GM19467 (cell line): ENCODE results near the gene HYDIN.

Experiments
- ATAC-seq: cut with Tn5 transposase; IDR thresholded peaks from one replicate; pipeline ENCODE4 v1.9.1; 2021; ENCODE audit warnings: mild to moderate bottlenecking, moderate library complexity; ENCODE audit not compliant: unreplicated experiment

Gene HYDIN

DNA sequence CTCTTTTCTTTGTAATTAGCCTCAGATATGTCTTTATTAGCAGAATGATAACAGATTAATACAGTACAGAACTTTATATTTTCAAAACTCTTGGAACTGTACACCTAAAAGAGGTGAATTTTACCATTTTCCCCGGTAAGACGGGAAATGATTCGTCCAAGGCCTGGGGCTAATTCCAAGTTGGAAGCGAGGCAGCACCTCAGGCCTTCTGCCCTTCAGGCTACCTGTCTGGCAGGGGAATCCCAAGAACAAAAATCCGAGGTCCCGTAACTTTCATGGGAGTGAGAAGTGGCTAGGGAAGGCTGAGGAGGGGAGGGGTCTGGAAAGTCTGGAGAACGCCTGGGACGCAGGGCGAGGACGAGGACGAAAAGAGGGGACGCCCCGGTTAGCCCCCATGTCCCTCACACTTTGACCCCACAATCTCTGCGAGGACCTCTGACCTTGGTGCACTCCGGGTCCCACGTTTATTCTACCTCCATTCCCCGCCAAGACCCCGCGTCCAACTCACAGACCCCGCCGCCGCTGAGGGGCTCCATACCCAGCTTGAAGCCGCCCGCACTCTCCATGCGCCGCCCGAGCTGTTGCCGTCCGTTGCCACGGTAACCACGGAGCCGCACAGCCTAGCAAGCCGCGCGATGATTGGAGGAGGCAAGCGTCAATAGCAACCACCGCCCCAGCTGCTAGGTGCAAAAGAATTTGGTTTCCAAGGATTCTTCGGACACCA lies at the start of gene HYDIN:
Gene HYDIN (minus strand): TSS at position 601 of the 724 bp plus-strand sequence. CDS start 43,827 bp downstream, outside the sequence.
- no peak for ATAC-seq

DNA sequence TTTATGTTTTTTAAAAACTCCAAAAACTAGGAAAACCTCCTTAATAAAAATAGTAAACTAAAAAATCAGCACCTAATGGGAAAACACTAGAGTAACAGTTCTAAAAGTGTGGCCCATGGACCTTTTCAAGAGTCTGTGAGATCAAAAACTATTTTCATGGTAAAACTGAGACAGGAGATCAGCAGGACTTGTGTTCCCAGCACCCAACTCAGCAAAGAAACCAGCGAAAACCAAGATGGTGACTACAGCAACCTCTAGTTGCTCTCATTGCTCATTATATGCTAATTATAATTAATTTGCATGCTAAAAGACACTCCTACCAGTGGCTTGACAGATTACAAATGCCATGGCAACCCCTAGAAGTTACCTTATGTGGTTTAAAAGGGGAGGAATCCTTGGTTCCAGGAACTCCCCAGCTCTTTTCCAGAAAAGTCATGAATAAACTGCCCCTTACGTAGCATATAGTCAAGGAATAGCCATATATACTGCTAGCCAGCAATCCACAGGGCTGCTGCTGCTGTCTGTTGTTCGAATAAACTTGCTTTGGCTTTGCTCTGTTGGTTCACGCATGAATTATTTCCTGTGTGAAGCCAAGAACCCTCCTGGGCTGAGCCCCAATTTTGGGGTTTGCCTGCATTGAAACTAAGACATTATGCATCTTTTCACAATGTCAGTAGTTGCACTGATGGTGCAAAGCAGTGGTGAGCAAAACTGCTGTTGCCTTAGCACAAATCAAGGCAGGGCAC lies 46.2 kb upstream of the HYDIN start:
- no peak for ATAC-seq

- ATAC-seq: no peak
Observed at GRCh38 chr16:71273384-71273783, 42.9 kb upstream of the HYDIN start.

- ATAC-seq: no peak
Observed at GRCh38 chr16:71264299-71264698, 33.8 kb upstream of the HYDIN start.

GRCh38 chr16:71263582-71263981 lies 33.1 kb upstream of the HYDIN start:
- no peak for ATAC-seq

- no peak for ATAC-seq
Observed at GRCh38 chr16:71262391-71262790, 31.9 kb upstream of the HYDIN start.

DNA sequence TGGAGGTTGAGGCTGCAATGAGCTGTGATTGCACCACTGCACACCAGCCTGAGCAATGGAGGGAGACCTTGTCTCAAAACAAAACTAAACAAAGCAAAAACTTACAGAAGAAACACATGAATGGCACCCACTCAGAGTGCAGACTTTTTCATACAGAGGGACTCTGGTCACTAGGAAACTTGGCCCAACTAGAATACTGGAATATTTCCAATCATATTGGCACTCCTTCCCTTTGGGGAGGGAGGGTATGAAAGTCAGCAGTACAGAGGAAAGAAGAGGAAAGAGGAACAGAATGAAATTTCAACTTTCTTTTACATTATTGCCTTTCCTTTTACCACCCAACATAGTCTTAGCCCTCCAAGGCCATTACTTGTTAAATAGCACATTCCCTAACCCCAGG lies 30.5 kb upstream of the HYDIN start:
- no peak for ATAC-seq

GRCh38 chr16:71259086-71259485 lies 28.6 kb upstream of the HYDIN start:
- no peak for ATAC-seq

GRCh38 chr16:71258372-71258771 lies 27.9 kb upstream of the HYDIN start:
- ATAC-seq: no peak

DNA sequence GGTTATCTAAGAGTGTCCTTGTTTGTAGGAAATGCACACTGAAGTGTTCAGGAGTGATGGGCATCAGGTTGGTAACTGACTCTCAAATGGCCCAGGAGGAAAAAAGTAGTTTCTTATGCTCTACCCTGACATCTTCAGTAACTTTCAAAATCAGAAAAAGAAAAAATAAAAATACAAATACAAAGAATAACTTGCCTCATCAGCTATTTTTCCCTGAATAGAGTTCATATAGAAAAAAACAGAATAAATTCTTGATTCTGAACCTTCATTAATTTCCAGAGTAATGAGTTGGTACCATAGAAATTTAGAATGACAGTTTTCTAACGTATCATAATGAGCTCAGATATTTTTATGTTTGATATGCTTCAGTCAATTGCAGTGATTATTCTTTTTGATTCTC lies 27.2 kb upstream of the HYDIN start:
- ATAC-seq: no peak

DNA sequence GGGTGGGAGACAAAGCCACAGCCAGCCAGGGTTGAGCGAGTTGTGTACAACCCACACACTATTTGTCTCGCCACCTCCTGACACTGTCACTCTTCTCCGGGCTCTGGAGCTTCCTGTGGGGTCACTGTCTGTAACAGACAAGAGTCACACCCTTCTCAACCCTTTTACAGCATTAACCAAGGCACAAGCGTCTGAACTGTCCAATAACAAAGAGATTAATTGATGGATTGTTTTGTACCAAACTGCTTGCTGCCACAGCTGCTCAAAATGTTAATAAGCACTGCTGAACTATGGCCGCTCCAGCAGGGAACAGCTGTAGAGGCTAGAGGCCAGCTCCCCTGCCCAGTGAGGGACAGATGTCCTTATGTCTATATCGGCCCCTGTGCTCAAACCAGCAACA lies 25.2 kb upstream of the HYDIN start:
- ATAC-seq: no peak

- ATAC-seq: no peak
Observed at GRCh38 chr16:71254832-71255525, 24.5 kb upstream of the HYDIN start.

DNA sequence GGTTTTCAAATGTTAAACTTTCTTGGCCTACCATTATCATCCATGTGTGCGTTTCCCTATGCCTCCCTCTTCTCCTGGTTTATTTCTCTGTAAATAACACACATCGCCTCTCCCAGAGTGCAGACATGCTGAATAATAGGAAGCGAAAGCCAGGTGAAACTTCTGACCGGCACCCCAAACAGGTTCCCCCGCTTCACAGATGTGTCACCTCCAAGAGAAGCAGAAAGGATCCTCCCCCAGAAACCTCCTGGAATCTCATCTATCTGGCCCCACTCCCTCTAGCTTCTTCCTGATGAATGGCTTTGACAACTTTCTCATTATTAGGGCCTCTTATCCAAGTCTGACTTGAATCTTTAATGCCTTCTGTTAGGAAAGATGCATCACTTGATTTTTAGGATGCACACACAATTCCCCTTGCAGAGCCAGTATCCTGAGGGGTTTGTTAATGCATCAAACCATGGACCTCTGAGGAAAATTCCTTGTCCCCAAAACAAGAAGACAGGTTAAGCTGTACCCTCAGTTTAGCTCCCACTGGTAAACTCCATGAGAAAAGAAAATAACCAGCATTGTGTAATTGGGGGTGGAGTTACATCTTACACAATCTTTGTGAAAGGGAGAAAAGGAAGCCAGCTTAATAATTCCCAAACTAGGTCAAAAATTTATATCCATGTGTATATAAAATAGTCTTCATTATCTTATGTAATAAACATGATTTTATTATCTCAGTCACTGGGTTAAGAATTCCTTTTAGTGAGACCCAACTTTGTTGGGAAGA lies 20.1 kb upstream of the HYDIN start:
- ATAC-seq: no peak

DNA sequence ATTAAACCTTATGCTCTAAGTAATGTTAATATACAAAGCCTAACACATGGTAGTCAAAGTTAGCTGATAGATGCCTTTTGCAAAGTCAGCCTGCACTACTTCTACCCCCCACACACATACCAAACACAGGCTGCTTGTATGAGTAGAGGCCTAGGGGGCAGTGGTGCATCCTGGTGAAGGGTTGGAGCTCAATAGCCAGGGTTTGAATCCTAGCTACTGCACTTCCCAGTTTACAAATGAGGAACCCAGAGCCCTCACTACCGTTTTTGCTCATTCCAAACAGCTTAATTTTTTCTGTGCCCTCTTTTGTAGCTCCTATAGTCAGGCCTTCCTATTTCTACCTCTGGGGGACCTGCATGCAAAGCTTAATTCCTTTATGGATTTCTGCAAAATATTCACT lies 18.9 kb upstream of the HYDIN start:
- no peak for ATAC-seq

GRCh38 chr16:71247478-71247877 lies 17.0 kb upstream of the HYDIN start:
- ATAC-seq: no peak

DNA sequence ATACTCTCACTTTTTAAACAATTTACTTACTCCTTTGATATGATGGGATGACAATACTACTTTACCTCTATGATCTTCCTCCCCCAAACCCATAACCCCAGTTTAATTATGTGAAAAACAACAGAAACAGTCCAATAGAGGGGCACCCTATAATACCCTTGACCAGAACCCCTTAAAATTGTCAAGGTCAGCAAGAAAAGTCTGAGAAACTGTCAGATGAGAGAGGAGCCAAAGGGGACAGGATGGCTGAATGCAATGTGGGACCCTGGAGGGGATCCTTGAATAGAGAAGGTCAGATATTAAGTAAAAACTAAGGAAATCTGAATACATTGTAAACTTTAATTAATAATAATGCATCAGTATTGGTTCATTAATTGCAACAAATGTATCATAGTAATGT lies 15.8 kb upstream of the HYDIN start:
- ATAC-seq: no peak

DNA sequence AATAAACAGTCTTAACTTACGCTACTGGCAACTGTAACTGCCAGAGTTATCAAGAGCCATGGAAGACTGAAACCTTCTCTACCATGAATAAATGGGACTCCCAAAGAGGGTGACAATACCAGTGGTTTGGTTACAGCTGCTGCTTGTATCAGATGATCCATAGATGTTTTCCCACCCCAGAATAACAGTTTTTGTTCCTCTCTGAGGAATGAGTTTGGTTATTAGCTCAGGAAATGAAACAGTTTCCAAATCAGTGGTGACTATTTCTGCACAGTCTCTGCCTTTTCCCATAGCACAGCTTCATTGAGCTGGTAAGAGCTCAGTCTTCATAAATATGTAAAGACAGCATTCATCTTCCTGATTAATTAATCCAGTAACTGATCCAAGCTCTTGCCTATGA lies 14.0 kb upstream of the HYDIN start:
- ATAC-seq: no peak

DNA sequence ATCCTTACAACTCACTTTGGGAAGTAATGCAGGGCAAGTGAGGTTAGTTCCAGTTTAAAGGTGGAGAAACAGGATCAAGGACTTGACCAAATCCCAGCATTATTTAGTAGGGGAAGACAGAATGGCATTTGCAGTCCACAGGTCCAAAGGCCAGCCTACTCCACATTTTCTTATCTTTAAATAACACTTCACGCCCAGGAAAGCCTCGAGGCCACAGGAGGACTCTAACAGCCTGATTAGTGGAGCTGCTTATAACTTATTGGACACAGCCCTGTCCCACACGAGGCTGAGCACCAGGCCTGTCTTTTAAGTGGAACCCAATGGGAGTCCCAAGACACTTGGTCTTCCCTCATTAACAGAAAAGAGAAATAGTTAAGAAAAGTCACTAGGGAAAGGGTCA lies 12.1 kb upstream of the HYDIN start:
- no peak for ATAC-seq

GRCh38 chr16:71242036-71242435 lies 11.5 kb upstream of the HYDIN start:
- ATAC-seq: no peak

GRCh38 chr16:71229344-71229743 lies 1.2 kb downstream of the HYDIN start:
- ATAC-seq: no peak
